H1 (cell line): Measurements from ENCODE around the gene MACF1. TPM values are rescaled to one million over a fixed set of nuclear protein-coding genes. Genes with fewer than 3 reads are reported as not detected.

Experiments
- polyA plus RNA-seq, 7 experiments: library from polyadenylated mRNA; depleted of rRNA in 3 of 7; stranded (reverse) in 5 of 7; unstranded in 2 of 7; fragments of >200 nt in 5 of 7; fragments of 200-250 nt in 2 of 7; gene quantifications; 1 replicate in 5 of 7; 2 replicates in 1 of 7; 4 replicates in 1 of 7; pipeline versions ENCODE4 v1.2.1 to v1.2.3, GENCODE V29; 2011 to 2013; ENCODE audit warnings: missing spikeins in 2 of 7, mixed read lengths in 2 of 7
- total RNA-seq: library from RNA; stranded (reverse); fragmentation: NEBNext Ultra II Directional; extraction: Animal tissue kit (Norgen Biotek cat#: 25700); gene quantifications from 2 replicates; pipeline ENCODE4 v1.2.1, GENCODE V29; 2021
- TF ChIP-seq, protein P1 (sequence below), 3 experiments: IDR thresholded peaks; 1 replicate in 2 of 3; 2 replicates in 1 of 3; pipeline versions ENCODE4 v1.5.1 to v1.6.1; 2011; ENCODE audit warnings: low read length in 3 of 3, mild to moderate bottlenecking in 3 of 3, inconsistent platforms in 2 of 3, low read depth in 1 of 3, moderate library complexity in 1 of 3; ENCODE audit not compliant: insufficient read depth in 1 of 3; ENCODE audit errors: control extremely low read depth in 1 of 3
- TF ChIP-seq, protein P2 (sequence below): IDR thresholded peaks from 2 replicates; pipeline ENCODE4 v1.6.1; 2012; ENCODE audit warnings: inconsistent platforms

The MACF1 gene
- total and polyA plus RNA-seq, 2 of the 8 experiments (the other 6 are each of a cell fraction or from before 2014, with no cell fraction given), result 59.8 to 285 TPM

GRCh38 chr1:39266269-39266668 is 61.8 kb downstream of the MACF1 start (continued):
- TF ChIP-seq, protein P1, sequence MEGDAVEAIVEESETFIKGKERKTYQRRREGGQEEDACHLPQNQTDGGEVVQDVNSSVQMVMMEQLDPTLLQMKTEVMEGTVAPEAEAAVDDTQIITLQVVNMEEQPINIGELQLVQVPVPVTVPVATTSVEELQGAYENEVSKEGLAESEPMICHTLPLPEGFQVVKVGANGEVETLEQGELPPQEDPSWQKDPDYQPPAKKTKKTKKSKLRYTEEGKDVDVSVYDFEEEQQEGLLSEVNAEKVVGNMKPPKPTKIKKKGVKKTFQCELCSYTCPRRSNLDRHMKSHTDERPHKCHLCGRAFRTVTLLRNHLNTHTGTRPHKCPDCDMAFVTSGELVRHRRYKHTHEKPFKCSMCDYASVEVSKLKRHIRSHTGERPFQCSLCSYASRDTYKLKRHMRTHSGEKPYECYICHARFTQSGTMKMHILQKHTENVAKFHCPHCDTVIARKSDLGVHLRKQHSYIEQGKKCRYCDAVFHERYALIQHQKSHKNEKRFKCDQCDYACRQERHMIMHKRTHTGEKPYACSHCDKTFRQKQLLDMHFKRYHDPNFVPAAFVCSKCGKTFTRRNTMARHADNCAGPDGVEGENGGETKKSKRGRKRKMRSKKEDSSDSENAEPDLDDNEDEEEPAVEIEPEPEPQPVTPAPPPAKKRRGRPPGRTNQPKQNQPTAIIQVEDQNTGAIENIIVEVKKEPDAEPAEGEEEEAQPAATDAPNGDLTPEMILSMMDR (IDR thresholded peaks at IDR 0.05; ENCODE audit: control extremely low read depth in 1 of 3, insufficient read depth in 1 of 3, low read depth in 1 of 3, low read length in 3 of 3), result peak in 2 of 3 experiments; percentile 6 to 28; a peak in 2 of 4 replicates
- TF ChIP-seq, protein P2, sequence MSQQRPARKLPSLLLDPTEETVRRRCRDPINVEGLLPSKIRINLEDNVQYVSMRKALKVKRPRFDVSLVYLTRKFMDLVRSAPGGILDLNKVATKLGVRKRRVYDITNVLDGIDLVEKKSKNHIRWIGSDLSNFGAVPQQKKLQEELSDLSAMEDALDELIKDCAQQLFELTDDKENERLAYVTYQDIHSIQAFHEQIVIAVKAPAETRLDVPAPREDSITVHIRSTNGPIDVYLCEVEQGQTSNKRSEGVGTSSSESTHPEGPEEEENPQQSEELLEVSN, result no peak
- TF ChIP-seq, all 59 proteins: peak for 2
